ENCODE measurements around the gene IMPDH1.

Gene IMPDH1

DNA sequence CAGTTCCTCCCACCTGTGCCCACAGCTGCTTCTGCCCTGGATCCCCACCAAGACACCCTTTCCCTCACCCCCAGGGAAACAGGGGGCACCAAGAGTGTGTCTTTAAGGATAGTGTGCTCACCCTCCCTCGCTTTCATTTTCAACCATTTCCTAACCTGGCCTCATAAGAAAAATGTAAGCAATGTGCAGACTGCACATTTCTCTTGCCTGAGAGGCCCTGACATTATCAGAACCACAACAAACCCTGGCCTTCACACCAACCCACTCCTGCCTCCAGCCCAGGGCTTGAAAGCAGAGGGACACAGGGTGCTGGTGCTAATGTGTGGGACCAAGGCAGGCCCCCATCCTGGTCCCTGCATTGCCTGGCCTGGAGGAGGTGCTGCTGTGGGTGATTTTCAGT is 11.0 kb upstream of the IMPDH1 start:
- peaks cover 18% of the 10 kb centered on the region for H3K4me1 Mint-ChIP-seq
- H3K27ac Mint-ChIP-seq = peak overlapping the region; percentile 66 to 86
- no peak for DNase-seq
- ATAC-seq = no peak
- H3K9me3 Mint-ChIP-seq = no peaks in the 10 kb centered on the region
- no peaks in the 10 kb centered on the region for H3K27me3 Mint-ChIP-seq
- H3K4me3 Mint-ChIP-seq = no peak overlapping the region

DNA sequence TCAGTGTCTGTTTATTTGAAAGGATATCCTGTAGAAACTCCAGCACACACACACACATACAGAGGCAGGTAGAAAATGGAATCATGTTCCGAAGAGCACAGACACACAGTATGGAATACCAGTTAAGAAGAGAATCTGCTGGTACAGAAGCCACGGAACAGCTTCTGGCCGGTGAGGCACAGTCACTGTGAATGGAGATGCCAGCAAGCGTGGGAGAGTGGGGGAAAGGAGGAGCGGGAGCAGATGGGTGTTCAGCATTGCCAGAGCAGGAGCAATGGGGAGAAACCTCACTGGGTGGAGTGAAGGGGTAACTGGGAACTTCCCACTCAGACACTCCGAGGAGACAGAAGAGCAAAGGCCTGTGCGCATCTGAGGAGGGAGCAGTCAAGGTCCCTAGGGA is 9.5 kb upstream of the IMPDH1 start:
- H3K27ac Mint-ChIP-seq = peak overlapping the region in 1 of 2 donors; percentile 43
- no peak for ATAC-seq
- no peaks in the 10 kb centered on the region for H3K27me3 Mint-ChIP-seq
- no peak for DNase-seq
- peaks cover 18% of the 10 kb centered on the region for H3K4me1 Mint-ChIP-seq
- no peaks in the 10 kb centered on the region for H3K9me3 Mint-ChIP-seq
- no peak overlapping the region for H3K4me3 Mint-ChIP-seq

DNA sequence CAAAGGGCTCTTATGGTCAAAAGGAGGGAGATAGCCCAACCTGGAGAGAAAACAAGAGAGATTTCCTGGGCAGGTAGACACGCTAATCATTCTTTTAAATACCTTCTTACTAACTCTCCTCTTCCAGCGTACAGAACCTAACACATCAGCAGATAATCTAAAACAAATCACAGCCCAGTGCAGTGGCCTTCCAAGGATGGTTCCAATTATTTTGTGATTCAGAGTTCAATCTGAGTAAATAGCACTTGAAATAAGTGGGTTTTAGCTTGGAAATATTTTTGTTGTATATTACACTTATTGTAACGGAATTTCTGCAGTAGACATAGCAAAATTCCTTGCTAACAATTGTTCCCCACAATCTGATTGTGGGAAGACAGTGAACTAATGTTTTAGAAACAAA is 7.3 kb upstream of the IMPDH1 start:
- no peak for ATAC-seq
- Mint-ChIP-seq H3K9me3 (no peaks in the 10 kb centered on the region), H3K4me3 (no peak overlapping the region), H3K4me1 (peaks cover 15% of the 10 kb centered on the region), H3K27me3 (peaks cover 11% of the 10 kb centered on the region), H3K27ac (peak overlapping the region in 1 of 2 donors; percentile 69)
- DNase-seq = no peak

DNA sequence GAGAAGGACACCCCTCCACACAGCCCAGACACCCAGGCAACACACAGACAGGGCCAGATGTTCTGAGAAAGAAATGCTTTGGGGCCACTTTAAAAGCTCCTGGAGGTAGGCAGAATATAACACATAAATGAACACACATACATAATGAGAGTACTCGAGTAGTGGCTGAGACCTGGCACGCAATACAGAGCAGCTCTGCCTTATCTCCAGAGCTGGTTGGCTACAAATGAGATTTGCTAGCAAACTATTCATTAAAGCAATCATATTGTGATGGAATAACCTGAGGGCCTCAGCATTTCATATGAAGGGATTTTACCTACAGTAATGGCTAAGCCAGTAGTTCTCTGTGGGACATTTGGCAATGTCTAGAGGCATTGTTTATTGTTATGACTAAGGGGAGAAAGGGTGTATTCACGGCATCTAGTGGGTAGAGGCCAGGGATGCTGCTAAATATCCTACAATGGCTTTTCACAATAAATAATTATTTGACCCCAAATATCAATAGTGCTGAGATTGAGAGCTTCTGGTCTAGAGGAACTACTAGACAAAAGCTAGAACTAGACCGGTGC is 5.5 kb upstream of the IMPDH1 start:
- peaks cover 2% of the 10 kb centered on the region for H3K4me1 Mint-ChIP-seq
- no peak overlapping the region for H3K27ac Mint-ChIP-seq
- H3K27me3 Mint-ChIP-seq = peaks cover 11% of the 10 kb centered on the region
- DNase-seq (no peak), ATAC-seq (no peak)
- no peak overlapping the region for H3K4me3 Mint-ChIP-seq
- H3K9me3 Mint-ChIP-seq = no peaks in the 10 kb centered on the region

DNA sequence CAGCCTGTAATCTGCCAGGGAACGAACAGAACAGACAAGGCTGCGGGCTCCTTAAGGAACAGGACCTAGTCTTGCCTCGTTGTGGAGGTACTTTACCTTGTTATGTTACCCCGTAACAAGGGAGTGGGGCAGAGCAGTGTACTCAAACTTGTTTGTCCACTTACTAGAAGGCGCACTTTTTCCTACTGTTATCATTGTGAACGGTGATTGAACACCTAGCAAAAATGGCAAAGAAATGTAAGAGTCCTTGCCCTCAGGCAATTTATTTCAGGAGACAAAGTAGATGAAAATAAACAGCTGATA is 620 bp upstream of the IMPDH1 start:
- DNase-seq = no peak
- Mint-ChIP-seq H3K9me3 (no peaks in the 10 kb centered on the region), H3K27ac (no peak overlapping the region), H3K4me1 (peaks cover 33% of the 10 kb centered on the region), H3K4me3 (peak overlapping the region; percentile 88 to 96), H3K27me3 (peaks cover 11% of the 10 kb centered on the region)
- ATAC-seq = no peak

DNA sequence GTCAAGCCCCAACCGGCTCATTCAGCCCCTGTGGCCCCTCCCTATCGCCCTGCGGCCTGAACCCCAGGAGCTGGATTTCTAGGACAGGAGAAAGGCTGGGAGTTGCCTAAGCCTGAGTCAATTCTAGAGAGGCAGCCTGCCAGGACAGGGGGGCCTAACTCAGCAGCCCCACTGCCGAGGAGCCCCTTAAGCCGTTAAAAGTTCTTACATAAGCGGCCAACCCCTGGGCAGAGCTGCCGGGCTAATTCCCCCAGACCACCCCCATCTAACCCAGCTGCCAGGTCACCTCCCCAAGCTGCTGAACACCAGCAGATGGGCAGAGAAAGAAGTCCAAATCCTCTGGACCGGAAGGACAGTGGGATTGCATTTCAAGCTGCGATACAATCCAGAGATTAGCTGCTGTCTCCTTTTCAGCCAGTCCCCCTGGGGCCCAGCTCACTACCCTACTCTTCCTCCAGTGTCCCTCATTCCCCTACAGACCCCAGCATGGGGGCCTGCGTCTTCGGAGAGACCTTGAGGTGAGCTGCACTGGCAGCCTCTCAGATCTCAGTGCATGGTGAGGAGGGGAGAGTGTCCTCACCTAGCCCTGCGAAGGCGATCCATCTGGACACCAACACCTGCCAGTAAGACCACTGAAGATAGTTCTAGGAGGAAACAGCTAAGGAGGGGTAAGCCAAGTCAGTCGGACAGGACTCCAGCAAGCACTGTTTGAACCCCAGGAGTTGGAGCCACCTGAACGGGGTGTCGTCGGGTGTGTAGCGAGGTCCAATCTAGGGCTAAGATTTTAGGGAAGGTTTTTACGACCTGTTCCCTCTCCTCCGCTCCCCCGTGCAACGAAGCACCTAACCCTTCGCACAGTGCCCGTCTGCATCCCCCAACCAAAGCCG is 830 bp downstream of the IMPDH1 start:
- H3K27me3 Mint-ChIP-seq = peaks cover 11% of the 10 kb centered on the region
- ATAC-seq = peak; percentile 0
- peak overlapping the region in 1 of 2 donors; percentile 90 for H3K27ac Mint-ChIP-seq
- H3K4me3 Mint-ChIP-seq = peak overlapping the region; percentile 88 to 96
- H3K9me3 Mint-ChIP-seq = no peaks in the 10 kb centered on the region
- H3K4me1 Mint-ChIP-seq = peaks cover 45% of the 10 kb centered on the region
- no peak for DNase-seq

DNA sequence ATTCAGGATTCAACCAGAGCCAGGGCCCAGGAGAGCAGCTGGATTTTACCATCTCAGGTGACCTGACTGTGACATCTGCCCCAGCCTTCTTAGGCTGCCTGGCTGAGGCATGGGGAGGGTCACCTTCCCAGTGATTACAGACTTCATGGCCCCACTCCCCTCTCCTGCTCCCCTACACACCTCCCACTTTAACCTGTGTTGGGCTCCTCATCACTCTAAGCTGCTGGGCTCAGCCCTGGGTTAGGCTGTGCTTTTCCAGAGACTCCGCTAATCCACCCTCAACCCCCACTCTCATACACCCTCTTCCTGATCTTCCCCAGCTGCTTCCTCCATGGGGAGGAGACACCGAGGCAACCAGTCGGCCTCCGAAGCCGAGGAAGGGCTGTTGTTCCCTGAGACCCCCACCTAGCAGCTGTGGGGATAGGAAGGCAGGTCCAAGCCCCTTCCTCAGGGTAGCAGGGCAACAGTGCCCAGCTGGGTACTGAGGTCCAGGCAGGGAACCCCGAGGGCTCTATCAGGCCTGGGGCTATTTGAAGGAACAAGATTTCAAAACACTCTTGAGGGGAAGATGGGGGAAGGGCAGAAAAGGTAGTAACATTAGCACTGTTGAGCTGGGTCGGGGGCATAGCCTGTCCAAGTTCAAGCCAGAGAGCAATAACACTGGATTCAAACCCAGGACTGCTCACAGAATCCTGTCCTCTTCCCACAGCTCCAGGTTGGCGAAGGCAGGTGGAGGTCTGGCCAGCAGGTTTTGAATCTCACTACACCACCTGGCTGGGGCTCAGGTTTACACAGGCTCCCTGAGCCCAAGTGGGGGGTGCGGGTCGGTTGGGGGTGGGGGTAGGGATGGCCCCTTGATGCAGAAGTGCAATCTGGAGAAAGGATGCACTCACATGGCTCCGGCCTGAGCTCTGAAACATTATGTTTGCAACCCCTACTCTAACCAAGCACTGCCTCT is 1.8 kb downstream of the IMPDH1 start:
- Mint-ChIP-seq H3K27me3 (peaks cover 2% of the 10 kb centered on the region), H3K4me3 (peak overlapping the region in 1 of 2 donors; percentile 96), H3K27ac (no peak overlapping the region), H3K9me3 (no peaks in the 10 kb centered on the region), H3K4me1 (peaks cover 55% of the 10 kb centered on the region)
- no peak for DNase-seq
- no peak for ATAC-seq

DNA sequence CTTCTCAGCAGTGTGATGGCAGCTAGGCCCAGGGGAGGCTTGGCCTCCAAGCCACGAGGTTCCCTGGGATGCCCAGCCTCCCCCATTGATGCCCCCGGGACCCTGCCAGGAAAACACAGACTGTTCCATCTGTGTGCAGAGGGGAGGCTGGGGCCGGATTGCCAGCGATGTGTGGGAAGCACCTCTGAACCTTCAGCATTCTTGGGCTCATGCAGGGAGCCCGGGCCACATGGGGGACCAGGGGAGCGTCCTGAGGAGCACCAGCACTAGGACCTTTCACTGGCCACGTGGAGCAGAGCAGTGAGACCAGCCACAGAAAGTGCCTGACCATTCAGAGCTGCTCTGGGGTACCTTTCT is 2.6 kb downstream of the IMPDH1 start:
- H3K4me3 Mint-ChIP-seq = no peak overlapping the region
- H3K9me3 Mint-ChIP-seq = no peaks in the 10 kb centered on the region

DNA sequence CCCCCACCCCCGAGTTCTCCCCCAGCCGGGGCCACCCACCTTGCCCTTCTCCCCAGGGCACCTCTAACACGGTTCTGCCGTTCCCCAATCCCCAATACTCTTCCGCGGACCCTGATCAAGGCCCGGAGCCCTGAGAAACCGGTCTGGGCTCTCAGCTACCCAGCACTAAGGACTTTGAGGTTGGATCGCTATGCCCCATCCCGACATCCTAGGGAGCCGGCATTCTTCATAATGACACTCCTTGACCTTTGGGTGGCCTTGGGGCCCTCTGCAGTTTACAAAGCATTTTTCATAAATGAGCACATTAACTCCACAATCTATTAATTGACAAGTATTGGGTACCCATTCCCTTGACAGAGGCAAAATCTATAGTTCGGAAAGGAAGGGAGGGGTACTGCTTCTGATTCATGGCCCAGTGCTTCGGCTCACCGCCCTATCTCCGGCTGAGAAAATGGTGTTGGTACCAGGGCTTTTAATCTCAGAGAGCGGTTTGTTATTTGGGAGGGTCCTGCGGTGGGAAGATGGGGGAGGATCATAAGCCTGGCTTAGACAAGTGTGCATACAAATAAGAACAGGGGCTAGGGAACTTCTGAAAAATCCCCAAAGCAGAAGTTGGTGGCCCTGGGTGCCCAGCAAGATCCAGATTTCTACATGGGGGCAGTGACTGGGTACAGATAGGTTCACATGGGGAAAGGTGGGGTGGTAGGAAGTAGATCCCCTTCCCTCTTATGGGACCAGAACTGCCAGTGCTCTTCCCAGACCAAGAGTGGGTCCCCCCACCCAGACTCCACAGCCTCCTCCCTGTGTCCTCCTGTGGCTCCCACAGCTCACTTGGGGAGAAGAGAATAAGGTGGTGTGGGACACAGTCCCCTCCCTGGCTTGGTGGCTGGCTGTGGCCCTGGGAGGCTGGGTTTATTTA is 3.2 kb downstream of the IMPDH1 start:
- no peak for ATAC-seq
- H3K27me3 Mint-ChIP-seq = no peaks in the 10 kb centered on the region
- H3K4me1 Mint-ChIP-seq = peaks cover 61% of the 10 kb centered on the region
- H3K9me3 Mint-ChIP-seq = no peaks in the 10 kb centered on the region
- H3K4me3 Mint-ChIP-seq = peak overlapping the region; percentile 78 to 90
- no peak for DNase-seq
- peak overlapping the region; percentile 25 to 49 for H3K27ac Mint-ChIP-seq

More for the DNA sequence above, 2.6 kb downstream of the IMPDH1 start:
- DNase-seq (no peak), ATAC-seq (no peak)
- peaks cover 61% of the 10 kb centered on the region for H3K4me1 Mint-ChIP-seq
- no peaks in the 10 kb centered on the region for H3K27me3 Mint-ChIP-seq
- no peak overlapping the region for H3K27ac Mint-ChIP-seq

DNA sequence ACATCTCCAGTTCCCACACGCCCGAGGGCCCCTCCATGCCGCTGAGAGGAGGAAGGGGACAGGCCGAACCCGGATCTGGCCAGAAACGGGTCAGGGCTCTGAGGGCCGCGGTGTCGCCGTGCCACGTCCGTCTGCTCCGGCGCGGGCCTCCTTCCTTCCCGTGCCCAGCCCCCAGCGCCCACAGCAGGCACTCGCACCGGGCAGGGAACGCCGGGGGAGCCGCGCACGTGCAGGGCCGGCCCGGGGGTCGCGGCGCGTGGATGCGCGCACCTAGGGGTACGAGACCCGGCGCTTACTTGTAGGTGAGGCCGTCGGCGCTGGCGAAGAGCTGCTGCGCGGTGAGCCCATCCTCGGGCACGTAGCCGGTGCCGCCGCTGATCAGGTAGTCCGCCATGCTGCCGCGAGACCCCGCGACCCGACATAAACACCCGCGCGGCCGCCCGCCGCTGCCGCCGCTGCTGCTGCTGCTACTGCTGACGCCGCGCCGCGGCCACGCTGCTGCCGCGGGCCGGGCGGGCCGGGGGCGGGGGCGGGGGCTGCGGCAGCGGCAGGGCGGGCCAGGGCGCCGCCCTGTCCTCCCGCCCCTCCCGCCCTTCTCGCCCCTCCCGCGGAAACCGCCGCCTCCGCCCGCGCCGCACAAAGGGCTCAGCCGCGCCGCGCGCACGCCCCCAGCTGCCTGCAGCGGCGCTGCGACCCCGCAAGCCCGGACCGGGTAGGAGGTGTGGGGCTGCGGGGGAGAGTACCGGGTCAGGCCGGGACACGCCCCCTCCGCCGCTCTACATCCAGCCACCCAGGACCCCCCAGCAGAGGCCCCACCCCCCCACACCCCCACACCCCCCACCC is 4.1 kb downstream of the IMPDH1 start:
- Mint-ChIP-seq H3K27ac (peak overlapping the region; percentile 65 to 83), H3K4me1 (peaks cover 61% of the 10 kb centered on the region), H3K9me3 (no peaks in the 10 kb centered on the region), H3K4me3 (peak overlapping the region; percentile 90), H3K27me3 (no peaks in the 10 kb centered on the region)
- DNase-seq (peak; percentile 41 to 42), ATAC-seq (peak; percentile 14)

DNA sequence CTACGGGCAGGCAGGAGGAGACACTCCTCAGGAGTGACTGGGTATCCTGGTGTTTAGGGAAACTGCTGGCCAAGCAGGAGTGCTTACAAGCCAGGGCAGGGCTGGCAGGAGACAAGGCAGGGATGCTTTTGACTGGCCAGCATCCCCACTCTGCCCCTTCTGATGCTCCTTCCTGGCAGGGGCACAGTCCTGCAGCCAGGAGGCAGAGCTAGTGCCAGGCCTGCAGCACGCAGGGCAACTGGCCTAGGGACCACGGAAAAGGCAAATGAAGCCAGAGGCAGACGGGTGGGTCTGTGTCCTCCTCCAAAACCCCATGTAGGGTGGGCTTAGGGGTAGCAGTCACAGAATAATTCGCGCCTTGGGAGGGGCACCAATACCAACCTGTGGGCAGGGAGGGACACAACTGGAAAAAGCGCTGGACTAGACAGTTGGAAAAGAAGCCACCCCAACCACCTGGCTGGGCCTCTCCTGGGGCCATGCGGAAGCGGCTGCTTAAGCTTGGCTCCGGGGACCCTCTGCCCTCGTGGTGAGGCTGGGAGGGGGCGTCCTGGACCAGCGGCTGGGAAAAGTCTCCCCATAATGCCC is 4.8 kb downstream of the IMPDH1 start:
- DNase-seq (no peak), ATAC-seq (no peak)
- peaks cover 56% of the 10 kb centered on the region for H3K4me1 Mint-ChIP-seq
- H3K27ac Mint-ChIP-seq = peak overlapping the region; percentile 65 to 83
- H3K9me3 Mint-ChIP-seq = no peaks in the 10 kb centered on the region
- H3K27me3 Mint-ChIP-seq = no peaks in the 10 kb centered on the region
- H3K4me3 Mint-ChIP-seq = peak overlapping the region; percentile 90

DNA sequence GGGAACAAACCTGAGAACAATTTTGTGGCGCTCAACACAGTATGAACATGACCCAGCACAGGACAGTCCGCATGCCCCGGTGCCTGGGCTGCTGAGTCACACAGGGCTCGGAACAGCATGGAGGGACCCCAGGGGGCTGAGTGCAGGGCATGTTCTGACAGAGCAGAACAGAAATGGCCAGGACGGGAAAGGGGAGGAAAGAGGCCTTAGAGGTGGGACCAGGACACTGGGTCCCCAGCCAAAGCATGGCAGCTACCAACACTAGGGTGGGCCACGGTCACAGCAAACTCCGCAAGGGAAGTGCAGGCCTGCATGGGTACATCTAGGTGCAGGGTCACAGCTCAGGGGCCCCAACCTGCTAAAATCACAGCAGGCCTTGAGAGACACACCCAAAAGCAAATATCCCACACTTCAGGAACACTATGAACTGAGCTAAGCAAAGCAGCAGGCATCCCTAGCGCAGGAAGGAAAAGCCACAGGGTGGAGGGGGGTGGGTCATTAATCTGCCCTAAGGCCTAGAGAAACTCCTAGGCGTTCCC is 5.6 kb downstream of the IMPDH1 start:
- Mint-ChIP-seq H3K4me3 (peak overlapping the region; percentile 70 to 90), H3K9me3 (no peaks in the 10 kb centered on the region), H3K27me3 (no peaks in the 10 kb centered on the region), H3K4me1 (peaks cover 54% of the 10 kb centered on the region), H3K27ac (peak overlapping the region in 1 of 2 donors; percentile 66)
- DNase-seq (no peak), ATAC-seq (no peak)

DNA sequence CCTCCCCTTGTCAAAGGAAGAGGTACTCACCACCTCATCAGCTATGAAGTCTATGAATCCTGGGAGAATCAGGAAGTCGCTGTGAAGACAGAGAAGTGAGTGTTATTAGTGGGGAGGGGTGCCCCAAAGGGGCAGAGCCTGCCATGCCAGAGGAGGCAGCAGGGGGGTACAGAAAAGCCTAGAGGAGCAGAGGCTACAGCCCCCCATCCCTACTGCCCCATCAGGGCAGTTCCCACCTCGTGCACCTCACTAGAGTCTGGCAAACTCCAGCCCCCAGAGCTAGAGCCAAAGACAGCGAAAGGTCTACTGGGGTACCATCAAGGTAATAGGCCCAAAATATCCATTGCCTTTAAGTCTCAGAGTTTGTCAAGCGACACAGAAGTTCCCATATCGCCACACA is 6.1 kb downstream of the IMPDH1 start:
- Mint-ChIP-seq H3K4me1 (peaks cover 48% of the 10 kb centered on the region), H3K27ac (peak overlapping the region in 1 of 2 donors; percentile 4), H3K4me3 (peak overlapping the region; percentile 70 to 90)

DNA sequence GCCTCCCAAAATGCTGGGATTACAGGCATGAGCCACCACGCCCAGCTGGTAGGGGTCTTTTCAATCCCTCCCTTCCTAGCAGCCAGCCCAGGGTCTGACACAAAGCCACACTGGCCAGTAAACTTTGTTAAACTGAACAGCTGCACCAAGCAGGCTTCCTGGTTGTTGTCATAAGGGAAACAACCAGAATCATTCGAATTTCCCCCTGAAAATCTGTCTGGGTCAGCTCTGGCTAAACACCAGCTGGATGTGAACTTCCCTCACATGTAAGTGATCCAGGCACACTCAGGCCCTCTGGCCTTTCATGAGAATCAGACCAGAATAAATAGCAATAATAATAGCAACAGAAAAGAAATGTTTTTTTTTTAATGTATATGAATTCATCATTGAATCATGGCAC is 7.4 kb downstream of the IMPDH1 start:
- Mint-ChIP-seq H3K4me1 (peaks cover 42% of the 10 kb centered on the region), H3K27me3 (no peaks in the 10 kb centered on the region), H3K27ac (no peak overlapping the region), H3K4me3 (no peak overlapping the region), H3K9me3 (no peaks in the 10 kb centered on the region)
- ATAC-seq (no peak), DNase-seq (no peak)

More for the DNA sequence above, 6.1 kb downstream of the IMPDH1 start:
- ATAC-seq (no peak), DNase-seq (no peak)
- Mint-ChIP-seq H3K9me3 (no peaks in the 10 kb centered on the region), H3K27me3 (no peaks in the 10 kb centered on the region)
